HG03103 (cell line): ENCODE measurements around the gene CTIF.

Experiments
- ATAC-seq: cut with Tn5 transposase; IDR thresholded peaks from one replicate; pipeline ENCODE4 v1.9.1; 2021; ENCODE audit warnings: low read depth; ENCODE audit not compliant: unreplicated experiment

Gene CTIF

GRCh38 chr18:48741866-48742265 is 203.0 kb downstream of the CTIF start:
- no peak for ATAC-seq

- ATAC-seq, result no peak
Observed at GRCh38 chr18:48742304-48742703, 203.5 kb downstream of the CTIF start.

- no peak for ATAC-seq
Observed at GRCh38 chr18:48742706-48743475, 204.1 kb downstream of the CTIF start.

- ATAC-seq, result no peak
Observed at GRCh38 chr18:48743886-48744285, 205.1 kb downstream of the CTIF start.

- ATAC-seq, result no peak
Observed at GRCh38 chr18:48745293-48745692, 206.5 kb downstream of the CTIF start.

- ATAC-seq, result no peak
Observed at GRCh38 chr18:48749768-48750167, 210.9 kb downstream of the CTIF start.

- no peak for ATAC-seq
Observed at GRCh38 chr18:48750485-48751175, 211.8 kb downstream of the CTIF start.

GRCh38 chr18:48751727-48752468 is 213.1 kb downstream of the CTIF start:
- ATAC-seq, result no peak

- no peak for ATAC-seq
Observed at GRCh38 chr18:48752478-48752877, 213.6 kb downstream of the CTIF start.

- no peak for ATAC-seq
Observed at GRCh38 chr18:48752928-48753327, 214.1 kb downstream of the CTIF start.

- ATAC-seq, result no peak
Observed at GRCh38 chr18:48753691-48754090, 214.9 kb downstream of the CTIF start.

- no peak for ATAC-seq
Observed at GRCh38 chr18:48754559-48754958, 215.7 kb downstream of the CTIF start.

GRCh38 chr18:48754993-48755473 is 216.2 kb downstream of the CTIF start:
- no peak for ATAC-seq

GRCh38 chr18:48756511-48757226 is 217.8 kb downstream of the CTIF start:
- ATAC-seq, result no peak

- ATAC-seq, result no peak
Observed at GRCh38 chr18:48757367-48757766, 218.5 kb downstream of the CTIF start.

- ATAC-seq, result no peak
Observed at GRCh38 chr18:48757906-48758305, 219.1 kb downstream of the CTIF start.

- no peak for ATAC-seq
Observed at GRCh38 chr18:48761582-48761981, 222.8 kb downstream of the CTIF start.

GRCh38 chr18:48762022-48762421 is 223.2 kb downstream of the CTIF start:
- ATAC-seq, result no peak

- ATAC-seq, result no peak
Observed at GRCh38 chr18:48762836-48763718, 224.2 kb downstream of the CTIF start.

- no peak for ATAC-seq
Observed at GRCh38 chr18:48763719-48764100, 224.9 kb downstream of the CTIF start.
